ENCODE measurements around the gene KCNK18. TPM values are rescaled to one million over a fixed set of nuclear protein-coding genes. Genes with fewer than 3 reads are reported as not detected.
"Not testable (repeated sequence)": the region's sequence is repeated elsewhere in the genome, so short reads cannot be mapped to it uniquely, and the experiment has no call there.

KCNK18 gene
- total RNA-seq, 1 donor from 2014 or later = not detected

DNA sequence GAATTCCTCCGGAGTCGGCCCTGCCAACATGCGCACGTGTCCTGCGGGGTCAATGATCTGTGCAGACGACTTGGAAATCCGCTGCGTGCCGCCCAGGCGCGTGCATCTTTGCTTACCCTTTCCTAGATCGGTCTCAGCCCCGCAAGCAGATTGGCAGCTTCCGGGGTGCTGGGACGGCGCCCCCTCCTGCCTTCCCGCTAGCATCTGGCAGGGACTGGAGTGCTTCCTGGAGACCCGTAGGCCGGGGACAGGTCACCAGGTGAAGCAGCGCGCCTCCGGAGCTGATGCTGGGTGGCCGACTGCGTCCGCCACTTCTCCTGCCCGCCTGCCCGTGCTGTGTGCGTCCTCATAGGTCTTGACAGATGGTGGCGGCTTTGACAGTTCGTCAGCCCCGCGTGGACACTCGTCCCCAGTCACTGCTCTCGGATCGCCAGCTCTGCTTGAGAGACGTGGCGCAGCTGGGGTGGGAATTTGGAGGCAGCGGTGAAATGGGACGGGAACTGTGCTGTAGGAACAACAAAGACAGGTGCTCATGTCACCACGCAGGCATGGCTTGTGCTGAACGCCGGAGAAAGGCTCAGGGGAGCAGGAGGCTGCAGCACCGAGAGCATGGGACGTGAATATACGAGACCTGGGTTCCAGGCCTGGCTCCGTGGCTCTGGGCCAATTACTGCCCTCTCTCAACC is 21.9 kb upstream of the KCNK18 start:
- Histone ChIP-seq H3K27ac (no peak overlapping the region), H3K4me3 (peak overlapping the region; percentile 59), H3K9me3 (no peaks in the 10 kb centered on the region), H3K4me1 (peaks cover 11% of the 10 kb centered on the region), H3K27me3 (ENCODE audit: low read depth) (peaks cover 51% of the 10 kb centered on the region), H3K36me3 (no peaks in the 10 kb centered on the region)
- intact Hi-C loops (cut with DNase I) = loop anchor here (10.0 kb wide), 1 partner anchor 381 kb away; no protein-coding TSS in a partner anchor
- ATAC-seq = peak; percentile 51 to 70
- peak; percentile 4 for TF ChIP-seq CTCF (IDR thresholded peaks at IDR 0.05)
- peak; percentile 61 for DNase-seq

DNA sequence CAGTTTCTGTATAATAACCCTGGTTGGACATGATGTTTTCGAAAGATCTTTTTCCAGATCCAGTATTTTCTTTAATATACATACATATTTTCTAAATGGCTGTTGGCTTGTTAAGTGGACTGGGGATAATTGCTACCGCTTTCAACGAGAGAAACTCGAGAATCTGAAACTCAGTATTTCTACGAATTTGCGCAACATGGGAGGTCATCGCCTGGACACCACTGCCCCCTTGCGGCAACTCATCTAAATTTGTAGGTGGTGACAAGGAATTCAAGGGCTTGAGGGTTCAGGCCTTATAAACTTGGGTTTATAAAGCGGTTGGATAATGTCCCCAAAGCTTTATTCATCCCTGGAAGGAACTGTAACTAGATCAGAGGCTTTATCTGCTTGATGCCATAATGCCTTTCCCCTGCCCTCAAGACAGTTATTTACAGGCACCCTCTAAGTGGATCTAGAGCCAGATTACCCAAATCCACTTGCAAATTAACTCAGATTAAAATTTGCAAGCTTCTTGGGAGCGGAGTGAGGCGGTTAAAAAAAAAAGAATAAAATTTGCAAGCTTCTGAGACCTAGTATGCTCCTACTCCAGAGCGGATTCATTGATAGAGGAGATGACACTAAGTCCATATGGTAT is 21.3 kb upstream of the KCNK18 start:
- peak; percentile 77 for TF ChIP-seq CTCF (IDR thresholded peaks at IDR 0.05)
- intact Hi-C loops (cut with DNase I) = loop anchor here (10.0 kb wide), 1 partner anchor 381 kb away; no protein-coding TSS in a partner anchor
- Histone ChIP-seq H3K9me3 (no peaks in the 10 kb centered on the region), H3K27ac (no peak overlapping the region), H3K36me3 (no peaks in the 10 kb centered on the region), H3K4me1 (peaks cover 11% of the 10 kb centered on the region), H3K4me3 (peak overlapping the region; percentile 59), H3K27me3 (ENCODE audit: low read depth) (peaks cover 51% of the 10 kb centered on the region)
- DNase-seq = peak; percentile 77
- peak; percentile 84 to 85 for ATAC-seq

DNA sequence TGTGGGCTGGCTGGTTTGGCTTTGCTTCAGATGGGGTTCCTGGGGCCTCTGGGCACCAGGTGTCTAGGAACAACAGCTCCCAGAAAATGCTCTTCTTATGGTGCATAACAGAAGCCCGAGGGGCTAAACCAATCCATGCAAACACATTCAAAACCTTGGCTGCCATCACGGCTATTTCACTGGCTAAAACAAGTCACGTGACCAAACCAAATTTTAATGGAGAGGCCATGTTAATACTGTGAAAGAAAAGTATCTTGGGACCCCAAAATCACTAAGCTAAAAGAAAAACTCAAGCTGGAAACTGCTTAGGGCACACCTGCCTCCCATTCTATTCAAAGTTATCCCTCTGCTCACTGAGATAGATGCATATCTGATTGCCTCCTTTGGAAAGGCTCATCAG is 19.1 kb upstream of the KCNK18 start:
- H3K4me3 ChIP-seq = no peak overlapping the region
- no peak overlapping the region for H3K27ac ChIP-seq
- no peaks in the 10 kb centered on the region for H3K36me3 ChIP-seq
- peaks cover 11% of the 10 kb centered on the region for H3K4me1 ChIP-seq
- no peaks in the 10 kb centered on the region for H3K9me3 ChIP-seq
- peaks cover 34% of the 10 kb centered on the region for H3K27me3 ChIP-seq (ENCODE audit: low read depth)
- intact Hi-C loops (cut with DNase I) = loop anchor here (10.0 kb wide), 1 partner anchor 383 kb away; no protein-coding TSS in a partner anchor
- DNase-seq (no peak), ATAC-seq (no peak)
- no peak for TF ChIP-seq CTCF (IDR thresholded peaks at IDR 0.05)

GRCh38 chr10:117184296-117184695 is 13.0 kb upstream of the KCNK18 start:
- H3K4me3 ChIP-seq = no peak overlapping the region
- no peak for TF ChIP-seq CTCF (IDR thresholded peaks at IDR 0.05)
- no peak for ATAC-seq
- no peak overlapping the region for H3K27ac ChIP-seq
- no peak for DNase-seq
- intact Hi-C loops (cut with DNase I) = no loop called here
- H3K9me3 ChIP-seq = no peaks in the 10 kb centered on the region
- H3K27me3 ChIP-seq (ENCODE audit: low read depth) = peaks cover 19% of the 10 kb centered on the region
- H3K36me3 ChIP-seq = no peaks in the 10 kb centered on the region
- no peaks in the 10 kb centered on the region for H3K4me1 ChIP-seq

GRCh38 chr10:117184821-117185220 is 12.5 kb upstream of the KCNK18 start:
- Histone ChIP-seq H3K27me3 (ENCODE audit: low read depth) (peaks cover 13% of the 10 kb centered on the region), H3K27ac (no peak overlapping the region), H3K9me3 (no peaks in the 10 kb centered on the region), H3K4me1 (no peaks in the 10 kb centered on the region), H3K36me3 (no peaks in the 10 kb centered on the region), H3K4me3 (no peak overlapping the region)
- no peak for ATAC-seq
- DNase-seq = no peak
- TF ChIP-seq CTCF (IDR thresholded peaks at IDR 0.05) = no peak
- intact Hi-C loops (cut with DNase I) = no loop called here

- H3K27me3 ChIP-seq (ENCODE audit: low read depth); intact Hi-C loops (cut with DNase I); H3K4me1 ChIP-seq; DNase-seq; ATAC-seq; H3K4me3 ChIP-seq; H3K27ac ChIP-seq; H3K9me3 ChIP-seq; H3K36me3 ChIP-seq: not testable (repeated sequence)
Observed at GRCh38 chr10:117185817-117186216, 11.5 kb upstream of the KCNK18 start.

Measured in lower lobe of right lung (tissue), 2 donors.